GM18517 (cell line): ENCODE results near the gene PDCD1.

Experiments
- ATAC-seq: cut with Tn5 transposase; IDR thresholded peaks from one replicate; pipeline ENCODE4 v1.9.1; 2021; ENCODE audit warnings: mild to moderate bottlenecking, moderate library complexity; ENCODE audit not compliant: unreplicated experiment

Gene PDCD1

DNA sequence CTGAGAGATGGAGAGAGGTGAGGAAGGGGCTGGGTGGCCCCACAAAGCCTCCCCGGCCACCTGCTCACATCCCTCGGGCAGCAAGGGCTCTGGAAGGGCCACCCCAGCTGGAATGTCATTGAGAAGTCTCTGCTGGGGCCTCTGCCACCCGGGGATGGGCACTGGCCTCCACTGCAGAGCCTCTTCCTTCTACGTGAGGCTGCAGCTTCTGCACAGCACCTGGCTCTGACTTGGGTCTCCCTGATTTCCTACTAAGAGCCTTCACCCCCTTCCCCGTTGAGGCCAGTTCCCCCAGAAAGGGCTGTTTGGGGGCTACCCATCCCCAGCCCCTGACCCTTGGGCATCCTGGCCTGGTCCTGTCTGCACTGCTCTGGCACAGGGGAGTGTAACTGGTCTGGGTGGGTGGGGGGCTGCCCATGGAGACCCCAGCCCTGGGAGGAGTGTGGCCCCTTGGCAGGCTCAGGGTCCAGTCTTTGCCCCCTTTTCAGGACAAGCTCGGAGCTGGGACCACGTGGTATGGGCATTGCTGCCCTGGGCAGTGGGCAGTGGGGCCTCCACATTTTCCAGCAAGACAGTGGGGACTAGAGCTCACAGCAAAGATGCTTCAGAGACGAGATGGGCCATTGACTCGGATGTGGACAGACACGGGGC lies 5.6 kb downstream of the PDCD1 start:
- ATAC-seq = no peak

DNA sequence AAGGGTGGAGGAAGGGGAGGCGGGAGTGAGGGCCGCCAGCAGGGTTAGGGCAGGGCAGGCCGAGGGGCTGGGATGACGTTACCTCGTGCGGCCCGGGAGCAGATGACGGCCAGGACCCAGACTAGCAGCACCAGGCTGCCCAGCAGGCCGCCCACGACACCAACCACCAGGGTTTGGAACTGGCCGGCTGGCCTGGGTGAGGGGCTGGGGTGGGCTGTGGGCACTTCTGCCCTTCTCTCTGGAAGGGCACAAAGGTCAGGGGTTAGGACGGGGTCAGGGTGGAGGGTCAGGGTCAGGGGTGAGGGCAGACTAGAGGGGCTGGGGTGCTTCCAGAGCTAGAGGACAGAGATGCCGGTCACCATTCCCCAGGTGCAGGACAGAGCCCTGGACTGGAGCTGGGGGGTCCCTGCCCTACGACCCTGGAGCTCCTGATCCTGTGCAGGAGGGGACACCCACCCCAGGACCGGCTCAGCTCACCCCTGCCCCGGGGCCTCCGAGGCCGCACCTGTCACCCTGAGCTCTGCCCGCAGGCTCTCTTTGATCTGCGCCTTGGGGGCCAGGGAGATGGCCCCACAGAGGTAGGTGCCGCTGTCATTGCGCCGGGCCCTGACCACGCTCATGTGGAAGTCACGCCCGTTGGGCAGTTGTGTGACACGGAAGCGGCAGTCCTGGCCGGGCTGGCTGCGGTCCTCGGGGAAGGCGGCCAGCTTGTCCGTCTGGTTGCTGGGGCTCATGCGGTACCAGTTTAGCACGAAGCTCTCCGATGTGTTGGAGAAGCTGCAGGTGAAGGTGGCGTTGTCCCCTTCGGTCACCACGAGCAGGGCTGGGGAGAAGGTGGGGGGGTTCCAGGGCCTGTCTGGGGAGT lies 6.3 kb downstream of the PDCD1 start:
- ATAC-seq = no peak

DNA sequence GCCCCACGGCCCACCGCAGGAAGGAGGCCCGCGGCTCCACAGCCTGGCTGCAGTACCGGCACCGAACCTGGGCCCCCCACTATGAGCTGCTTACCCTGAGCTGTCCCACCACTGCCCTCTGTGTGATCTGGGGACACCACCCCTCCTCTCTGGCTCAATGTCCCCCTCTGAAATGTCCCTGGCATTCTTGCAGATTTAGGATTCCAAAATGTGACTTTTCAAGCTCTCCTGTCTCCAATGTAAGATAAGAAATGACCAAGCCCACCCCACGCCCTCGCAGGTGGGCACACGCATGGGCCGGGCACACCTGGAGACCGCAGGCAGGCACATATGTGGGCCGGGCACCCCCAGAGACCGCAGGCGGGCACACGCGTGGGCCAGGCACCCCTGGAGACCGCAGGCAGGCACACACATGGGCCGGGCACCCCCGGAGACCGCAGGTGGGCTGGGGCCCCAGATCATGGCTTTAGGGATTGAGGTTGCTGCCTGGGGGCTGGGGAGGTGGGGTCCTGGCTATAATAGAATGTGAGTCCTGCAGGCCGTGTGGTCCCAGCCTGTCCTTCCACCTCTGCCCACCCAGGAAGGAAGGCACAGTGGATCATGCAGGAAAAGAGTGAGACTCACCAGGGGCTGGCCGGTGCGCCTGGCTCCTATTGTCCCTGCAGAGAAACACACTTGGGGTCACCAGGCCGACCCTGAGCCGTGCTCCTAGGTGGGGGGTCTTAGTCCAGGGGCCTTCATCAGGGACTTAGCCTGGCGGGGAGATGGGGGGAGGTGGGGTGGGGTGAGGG lies 7.2 kb downstream of the PDCD1 start:
- no peak for ATAC-seq

DNA sequence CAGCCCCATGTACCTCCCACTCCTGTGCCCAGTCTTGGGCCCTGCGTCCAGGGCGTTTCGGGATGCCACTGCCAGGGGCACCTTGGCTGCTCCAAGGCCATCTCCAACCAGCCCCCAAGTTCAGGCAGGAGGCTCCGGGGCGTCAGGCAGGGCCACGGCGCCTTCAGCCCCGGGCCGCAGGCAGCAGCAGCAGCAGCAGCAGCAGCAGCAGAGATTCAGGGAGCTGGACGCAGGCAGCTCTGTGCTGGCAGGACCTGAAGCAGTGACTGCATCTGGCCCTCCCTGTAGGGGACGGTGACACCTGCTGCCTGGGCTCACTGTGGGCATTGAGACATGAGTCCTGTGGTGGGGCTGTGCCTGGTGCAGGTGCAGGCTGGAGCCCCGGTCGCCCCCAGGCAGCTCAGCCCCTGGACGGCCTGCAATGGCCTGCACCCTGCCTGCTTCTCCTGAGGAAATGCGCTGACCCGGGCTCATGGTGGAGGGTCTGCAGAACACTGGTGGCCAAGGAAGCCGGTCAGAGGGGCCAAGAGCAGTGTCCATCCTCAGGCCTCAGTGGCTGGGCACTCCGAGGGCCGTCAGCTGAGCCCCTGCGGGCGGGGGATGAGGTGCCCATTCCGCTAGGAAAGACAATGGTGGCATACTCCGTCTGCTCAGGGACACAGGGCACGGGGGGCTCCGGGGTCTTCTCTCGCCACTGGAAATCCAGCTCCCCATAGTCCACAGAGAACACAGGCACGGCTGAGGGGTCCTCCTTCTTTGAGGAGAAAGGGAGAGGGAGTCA lies 8.0 kb downstream of the PDCD1 start:
- ATAC-seq = no peak

DNA sequence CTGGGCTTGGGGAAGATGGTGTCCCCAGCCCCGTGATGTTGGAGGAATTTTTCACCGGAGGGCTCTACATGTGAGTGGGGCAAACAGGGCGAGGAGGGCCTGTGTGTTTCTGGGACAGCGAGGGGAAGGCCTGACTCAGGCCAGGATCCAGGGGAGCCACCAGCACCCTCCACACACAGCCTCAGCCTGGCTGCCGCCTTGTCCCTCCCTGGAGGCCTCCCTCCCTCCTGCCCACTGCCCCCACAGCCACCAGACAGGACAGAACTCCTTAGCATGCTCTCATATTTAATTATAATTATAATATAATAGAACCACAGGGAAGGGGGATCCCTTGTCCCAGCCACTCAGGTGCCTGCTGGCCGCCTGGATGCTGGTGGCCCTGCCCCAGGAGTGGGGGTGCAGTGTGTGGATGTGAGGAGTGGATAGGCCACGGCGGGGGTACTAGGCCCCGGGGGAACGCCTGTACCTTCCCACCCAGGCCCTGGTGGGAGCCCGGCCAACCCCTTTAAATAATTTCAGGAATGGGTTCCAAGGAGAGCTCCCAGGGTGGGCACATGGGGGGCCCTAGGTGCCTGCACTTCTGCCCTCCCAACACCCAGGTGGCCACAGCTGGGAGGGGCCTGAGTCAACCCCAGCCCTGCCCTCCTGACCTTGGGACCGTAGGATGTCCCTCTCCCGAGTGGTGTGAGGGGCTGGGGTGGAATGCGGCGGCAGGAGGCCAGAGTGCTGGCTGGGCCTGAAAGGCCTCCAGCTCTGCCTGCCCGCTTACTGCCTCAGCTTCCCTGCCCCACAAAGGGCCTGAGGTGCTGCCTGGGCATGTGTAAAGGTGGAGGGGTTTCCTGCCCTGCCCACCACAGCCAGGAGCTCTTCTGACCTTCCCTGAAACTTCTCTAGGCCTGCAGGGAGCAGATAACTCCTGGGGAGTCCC lies 8.8 kb downstream of the PDCD1 start:
- ATAC-seq = no peak

DNA sequence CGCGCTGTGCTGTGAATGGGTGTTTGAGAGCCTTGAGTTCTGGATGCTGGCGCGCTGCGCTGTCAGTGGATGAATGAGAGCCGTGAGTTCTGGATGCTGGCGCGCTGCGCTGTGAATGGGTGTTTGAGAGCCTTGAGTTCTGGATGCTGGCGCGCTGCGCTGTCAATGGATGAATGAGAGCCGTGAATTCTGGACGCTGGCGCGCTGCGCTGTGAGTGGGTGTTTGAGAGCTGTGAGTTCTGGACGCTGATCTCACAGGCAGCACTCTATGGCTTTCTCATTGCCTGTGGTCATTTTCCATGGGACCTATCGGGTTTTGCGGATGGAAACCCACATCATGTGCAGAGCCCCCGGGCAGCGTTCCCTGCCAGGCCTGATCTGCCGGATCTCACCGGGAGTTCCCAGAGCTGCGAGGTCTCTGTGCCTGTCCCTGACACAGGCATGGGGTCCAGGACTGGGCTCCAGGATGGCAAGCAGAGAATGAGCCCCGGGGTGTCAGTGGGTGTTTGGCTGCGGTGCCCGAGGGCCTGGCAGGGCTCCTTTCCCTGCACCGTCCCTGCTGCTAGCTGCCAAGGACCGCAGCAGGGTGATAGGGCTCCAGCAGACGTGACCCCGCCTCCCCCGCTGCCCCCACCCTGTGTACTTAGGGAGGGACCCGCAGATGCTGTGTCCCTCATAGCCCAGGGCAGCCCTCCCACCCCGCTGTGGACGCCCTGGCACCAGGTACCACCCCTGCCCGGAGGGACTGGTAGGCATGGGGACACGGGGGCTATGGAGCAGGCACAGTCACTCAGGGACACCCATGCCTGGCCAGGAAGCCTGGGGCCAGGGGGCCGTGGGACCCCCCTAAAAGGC lies 9.7 kb downstream of the PDCD1 start:
- no peak for ATAC-seq

DNA sequence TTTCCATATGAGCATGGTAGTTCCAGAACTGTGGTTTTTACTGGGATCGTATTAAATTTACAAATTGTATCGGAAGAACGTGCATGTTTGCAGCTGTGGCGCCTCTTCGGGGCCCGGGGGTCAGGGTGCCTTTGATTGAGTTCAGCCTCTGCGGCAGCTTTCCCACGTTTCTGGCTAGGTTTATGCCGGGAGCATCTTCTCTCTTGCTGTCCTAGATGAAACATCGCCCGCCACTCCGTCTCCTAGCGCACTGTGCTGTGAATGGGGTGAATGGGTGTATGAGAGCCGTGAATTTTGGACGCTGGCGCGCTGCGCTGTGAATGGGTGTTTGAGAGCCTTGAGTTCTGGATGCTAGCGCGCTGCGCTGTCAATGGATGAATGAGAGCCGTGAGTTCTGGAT lies 12.3 kb downstream of the PDCD1 start:
- ATAC-seq = no peak

DNA sequence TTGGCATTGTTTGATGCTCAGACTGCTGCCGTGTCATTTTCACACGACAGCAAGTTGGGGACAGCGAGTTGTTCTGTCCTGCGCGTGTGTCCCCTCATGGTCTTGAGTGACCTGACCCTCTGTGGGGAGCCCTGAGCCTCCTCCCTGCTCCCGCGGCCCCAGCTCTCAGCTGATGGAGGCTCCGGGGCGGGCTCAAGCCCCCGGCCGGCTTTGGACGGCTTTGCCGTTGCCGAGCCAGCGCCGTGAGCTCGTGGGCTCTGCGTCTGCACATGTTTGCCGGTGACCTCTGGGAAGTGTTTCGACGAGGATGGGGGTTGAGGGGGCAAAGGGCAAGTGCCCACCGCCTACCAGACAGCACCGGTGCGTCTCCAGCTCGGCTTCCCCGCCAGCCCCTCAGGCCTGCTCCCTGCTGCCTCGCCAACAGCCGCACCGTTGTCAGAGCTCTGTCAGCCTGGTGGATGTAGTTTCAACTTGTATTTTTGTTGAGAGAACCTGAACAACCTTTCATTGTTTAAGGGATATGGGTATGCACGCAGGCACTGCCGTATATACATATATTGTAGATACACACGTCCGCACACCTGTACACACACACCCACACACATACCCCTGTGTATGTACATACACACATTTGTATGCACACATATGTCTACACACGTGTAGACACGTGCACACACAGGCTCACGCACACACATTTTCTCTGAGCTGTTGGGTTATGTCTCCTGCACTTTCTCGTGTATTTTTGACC lies 13.7 kb downstream of the PDCD1 start:
- no peak for ATAC-seq

DNA sequence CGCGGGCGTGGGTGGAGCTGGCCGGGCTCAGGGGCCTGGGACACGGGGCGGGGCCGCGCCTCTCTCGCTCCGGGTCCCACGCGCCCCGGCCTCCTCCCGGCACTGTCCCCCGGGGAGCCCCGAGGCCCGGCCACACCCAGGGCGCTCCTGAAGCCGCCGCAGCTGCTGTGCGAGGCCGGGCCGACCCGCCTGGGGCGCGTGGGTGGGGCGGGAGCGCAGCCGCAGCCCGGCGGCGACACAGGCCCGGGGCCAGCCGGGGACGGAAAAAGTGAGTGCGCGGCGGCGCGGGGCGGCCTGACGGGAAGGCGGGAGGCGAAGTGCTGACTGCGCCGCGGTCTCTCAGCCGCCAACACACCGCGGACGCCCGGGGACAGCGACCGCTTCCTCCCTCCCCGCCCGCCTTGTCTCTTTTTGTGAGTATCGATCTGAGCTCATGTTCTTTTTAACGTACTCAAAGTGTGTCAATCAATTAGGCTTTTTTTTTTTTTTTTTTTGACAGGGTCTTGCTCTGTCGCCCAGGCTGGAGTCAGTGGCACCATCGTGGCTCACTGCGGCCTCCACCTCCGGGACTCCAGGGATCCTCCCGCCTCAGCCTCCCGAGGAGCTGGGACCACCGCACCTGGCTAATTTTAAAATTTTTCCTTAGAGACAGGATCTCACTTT lies 14.5 kb downstream of the PDCD1 start:
- ATAC-seq = peak; percentile 57

DNA sequence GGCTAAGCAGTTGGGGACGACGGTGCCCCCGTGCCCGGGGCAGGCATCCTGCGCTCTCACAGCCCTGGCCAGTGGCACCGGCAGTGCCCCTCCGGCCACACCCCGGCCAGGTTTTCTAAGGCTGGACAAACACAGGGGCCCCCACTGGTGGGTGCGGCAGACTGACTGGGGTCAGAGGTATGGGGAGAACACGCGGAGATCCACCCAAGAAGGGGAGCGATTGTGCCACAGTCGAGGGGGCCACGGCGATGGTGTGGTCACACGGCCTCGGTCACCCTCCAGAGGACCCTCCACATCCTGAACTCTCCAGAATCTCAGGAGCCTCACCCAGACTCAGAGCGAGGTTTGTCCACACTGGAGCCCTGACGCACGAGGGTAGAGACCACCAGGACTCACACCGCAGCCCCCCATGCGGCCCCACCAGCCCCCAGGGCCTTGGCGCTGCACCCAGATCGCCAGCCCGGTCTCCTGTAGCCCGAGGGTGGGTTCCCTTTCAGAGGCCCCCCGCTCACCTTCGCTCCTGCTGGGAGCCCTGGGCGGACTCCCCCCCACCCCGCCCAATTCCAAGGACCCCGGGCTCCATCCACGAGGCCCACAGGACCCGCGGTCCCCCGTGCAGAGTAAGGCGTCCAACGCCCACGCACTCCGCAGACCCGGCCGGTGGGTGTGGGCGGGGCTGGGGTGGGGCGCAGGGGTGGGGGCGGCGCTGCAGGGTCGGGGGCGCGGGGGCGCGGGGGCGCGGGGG lies 15.2 kb downstream of the PDCD1 start:
- no peak for ATAC-seq

DNA sequence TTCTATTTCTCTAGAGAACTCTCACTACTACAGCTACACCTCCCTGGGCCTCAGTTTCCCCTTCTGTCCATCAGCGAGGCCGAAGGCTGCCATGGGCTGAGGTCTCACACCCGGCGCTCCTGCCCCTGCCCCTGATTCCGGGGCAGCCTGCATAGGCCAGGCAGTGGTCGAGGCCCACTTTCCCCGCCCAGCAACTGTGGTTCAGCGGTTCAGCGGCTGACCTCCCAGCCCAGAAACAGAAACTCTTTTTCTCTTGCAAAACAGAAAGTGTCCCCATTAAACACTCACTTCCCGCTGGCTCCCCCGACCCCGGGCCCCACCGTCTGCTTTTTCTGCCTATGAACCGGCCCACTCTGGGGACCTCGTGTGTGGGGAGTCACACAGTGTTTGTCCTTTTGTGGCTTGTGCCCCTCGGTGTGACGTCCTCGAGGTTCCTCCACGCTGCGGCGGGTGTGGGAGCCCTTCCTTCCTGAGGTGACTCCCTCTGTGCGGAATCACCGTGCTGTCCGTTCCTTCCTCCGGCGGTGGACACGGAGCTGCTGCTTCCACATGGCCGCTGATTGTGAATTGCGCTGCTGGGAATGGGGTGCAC lies 16.0 kb downstream of the PDCD1 start:
- no peak for ATAC-seq

DNA sequence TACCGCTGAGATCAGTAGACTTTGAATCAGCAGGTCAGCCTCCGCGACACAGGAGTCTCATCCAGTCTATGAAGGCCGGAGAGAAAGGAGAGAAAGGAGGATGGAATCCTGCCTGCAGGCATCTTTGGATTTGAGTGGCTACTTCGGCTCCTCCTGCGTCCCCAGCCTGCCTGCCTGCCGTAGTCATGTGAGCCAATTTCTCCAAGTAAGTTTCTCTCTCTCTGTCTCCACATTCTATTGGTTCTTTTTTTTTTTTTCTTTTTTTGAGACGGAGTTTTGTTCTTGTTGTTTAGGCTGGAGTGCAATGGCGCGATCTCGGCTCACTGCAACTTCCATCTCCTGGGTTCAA lies 16.7 kb downstream of the PDCD1 start:
- ATAC-seq = no peak

DNA sequence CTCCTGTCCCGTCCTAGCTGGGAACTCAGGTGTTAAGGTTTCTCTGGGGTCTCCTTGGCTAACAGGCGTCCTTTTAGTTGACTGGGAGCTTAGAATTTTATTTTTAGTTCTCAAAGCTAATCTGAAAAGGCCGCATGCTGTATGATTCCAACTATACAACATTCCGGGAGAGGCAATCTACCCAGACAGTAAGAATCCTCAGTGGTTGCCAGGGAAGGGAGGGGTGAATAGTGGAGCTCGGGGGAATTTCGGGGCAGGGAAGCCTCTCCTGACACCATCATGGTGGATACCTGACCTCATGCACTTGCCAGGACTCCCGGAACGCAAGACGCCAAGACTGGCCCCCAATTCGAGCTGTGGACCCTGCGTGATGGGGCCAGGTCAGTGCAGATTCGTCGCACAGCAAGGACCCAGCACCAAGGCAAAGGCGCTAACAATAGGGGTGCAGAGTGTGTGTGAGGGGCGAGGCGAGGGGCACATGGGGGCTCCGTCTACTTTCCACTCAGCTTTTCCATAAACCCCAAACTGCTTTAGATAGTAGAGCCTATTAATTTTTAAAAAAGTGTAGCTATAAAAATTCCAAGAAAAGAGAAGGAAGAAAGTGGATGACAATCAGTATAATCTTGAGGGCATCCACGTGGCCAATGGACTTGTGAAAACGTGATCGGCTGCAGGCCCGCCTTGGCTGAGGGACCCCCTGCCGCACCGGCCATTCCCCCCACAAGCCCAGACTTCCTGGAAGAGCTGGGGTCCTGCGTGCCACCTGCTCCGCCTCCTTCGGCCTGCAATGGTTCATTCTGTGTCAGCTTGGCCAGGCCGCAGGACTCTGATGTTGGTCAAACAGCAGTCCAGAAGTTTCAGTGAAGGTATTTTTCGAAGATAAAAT lies 17.3 kb downstream of the PDCD1 start:
- no peak for ATAC-seq

DNA sequence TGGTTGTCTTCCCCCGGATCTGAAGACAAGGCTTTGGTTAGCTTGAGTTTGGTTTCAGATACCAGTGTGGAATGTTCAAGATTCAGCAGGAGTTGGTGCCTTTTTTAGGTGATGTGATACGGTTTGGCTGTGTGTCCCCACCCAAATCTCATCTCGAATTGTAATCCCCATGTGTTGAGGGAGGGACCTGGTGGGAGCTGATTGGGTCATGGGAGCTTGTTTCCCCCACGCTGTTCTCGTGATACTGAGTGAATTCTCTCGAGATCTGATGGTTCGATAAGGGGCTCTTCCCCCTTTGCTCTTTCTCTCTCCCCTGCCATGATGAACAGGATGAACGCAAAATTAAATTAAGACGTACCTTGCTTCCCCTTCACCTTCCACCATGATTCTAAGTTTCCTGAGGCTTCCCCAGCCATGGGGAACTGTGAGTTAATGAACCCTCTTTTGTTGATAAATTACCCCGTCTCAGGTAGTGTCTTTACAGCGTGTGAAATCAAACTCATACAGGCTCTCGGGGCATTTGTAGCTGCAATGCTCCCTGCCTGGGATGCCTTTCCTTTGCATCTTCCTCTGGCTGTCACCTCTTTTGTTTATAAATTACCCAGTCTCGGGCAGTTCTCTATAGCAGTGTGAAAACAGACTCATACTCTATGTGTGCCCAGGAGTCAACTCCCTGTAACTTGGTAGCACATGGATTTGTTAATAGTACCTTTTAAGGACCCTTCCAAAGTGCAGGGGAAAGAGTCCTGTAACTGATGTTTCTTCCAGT lies 21.3 kb downstream of the PDCD1 start:
- ATAC-seq = no peak

DNA sequence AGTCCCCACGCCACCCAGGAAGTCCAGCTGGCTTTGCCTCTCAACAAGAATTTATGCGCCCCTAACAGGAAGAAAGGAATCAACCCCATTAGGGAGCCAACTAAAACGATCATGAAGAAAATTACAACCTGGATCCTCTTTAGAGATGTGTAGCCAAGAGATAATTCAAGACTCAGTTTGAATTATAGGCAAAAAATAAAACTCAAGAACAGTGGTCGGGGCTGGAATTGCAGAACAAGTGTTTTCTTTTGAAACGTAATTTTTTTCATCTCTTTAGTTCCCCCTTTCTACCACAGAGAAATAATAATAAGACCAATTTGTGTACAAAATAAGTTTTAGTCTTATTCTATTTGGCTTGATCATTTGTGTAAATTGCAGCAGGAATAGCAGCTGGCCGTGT lies 22.4 kb downstream of the PDCD1 start:
- ATAC-seq = no peak
